H1 (cell line): ENCODE data around the gene TEKT3.

Source experiments
- BRCA1 ChIP-seq: IDR thresholded peaks from 2 replicates; pipeline ENCODE4 v1.6.1; 2012; ENCODE audit warnings: low read depth, low read length, improper control_type of control experiment
- CBX5 ChIP-seq: fragments of 300-800, 300-1000 bp; sonication (generic); IDR thresholded peaks from 2 replicates; pipeline ENCODE4 v1.7.1; 2016; ENCODE audit warnings: antibody characterized with exemption, low read length, low read depth
- CHD1 ChIP-seq: IDR thresholded peaks from 2 replicates; pipeline ENCODE4 v1.6.1; 2012; ENCODE audit warnings: low read depth, low read length, improper control_type of control experiment
- CREB1 ChIP-seq: IDR thresholded peaks from 2 replicates; pipeline ENCODE4 v1.6.1; 2012; ENCODE audit warnings: inconsistent platforms
- E2F6 ChIP-seq: IDR thresholded peaks from 2 replicates; pipeline ENCODE4 v1.6.1; 2012; ENCODE audit warnings: inconsistent platforms
- EP300 ChIP-seq, 2 experiments: IDR thresholded peaks; 1 replicate in 1 of 2; 2 replicates in 1 of 2; pipeline ENCODE4 v1.6.1; 2011 to 2012; ENCODE audit warnings: low read depth in 2 of 2, low read length in 2 of 2, mild to moderate bottlenecking in 2 of 2, borderline replicate concordance in 1 of 2, inconsistent platforms in 1 of 2, moderate library complexity in 1 of 2
- PHF8 ChIP-seq: fragments of 200-600 bp; sonication (generic); conservative IDR thresholded peaks from 2 replicates; pipeline ENCODE4 v1.7.1; 2012; ENCODE audit warnings: low read depth, mild to moderate bottlenecking, inconsistent platforms, low read length, moderate library complexity
- POLR2A ChIP-seq, 2 experiments: IDR thresholded peaks; 1 replicate in 1 of 2; 2 replicates in 1 of 2; pipeline ENCODE4 v1.6.1; 2011; ENCODE audit warnings: low read depth in 2 of 2, low read length in 2 of 2, mild to moderate bottlenecking in 2 of 2; ENCODE audit errors: control extremely low read depth in 1 of 2
- RAD21 ChIP-seq, 2 experiments: IDR thresholded peaks in 1 of 2; conservative IDR thresholded peaks in 1 of 2; 2 replicates each; pipeline ENCODE4 v1.6.1; 2011; ENCODE audit warnings: low read depth in 2 of 2, low read length in 2 of 2, improper control_type of control experiment in 1 of 2, inconsistent platforms in 1 of 2, mild to moderate bottlenecking in 1 of 2, moderate library complexity in 1 of 2
- TF ChIP-seq, protein P1 (sequence below): IDR thresholded peaks from 2 replicates; pipeline ENCODE4 v1.6.1; 2011; ENCODE audit warnings: low read length, improper control_type of control experiment
- TF ChIP-seq, protein P2 (sequence below), 3 experiments: IDR thresholded peaks; 1 replicate in 2 of 3; 2 replicates in 1 of 3; pipeline versions ENCODE4 v1.5.1 to v1.6.1; 2011; ENCODE audit warnings: low read length in 3 of 3, mild to moderate bottlenecking in 3 of 3, inconsistent platforms in 2 of 3, low read depth in 1 of 3, moderate library complexity in 1 of 3; ENCODE audit not compliant: insufficient read depth in 1 of 3; ENCODE audit errors: control extremely low read depth in 1 of 3

DNA sequence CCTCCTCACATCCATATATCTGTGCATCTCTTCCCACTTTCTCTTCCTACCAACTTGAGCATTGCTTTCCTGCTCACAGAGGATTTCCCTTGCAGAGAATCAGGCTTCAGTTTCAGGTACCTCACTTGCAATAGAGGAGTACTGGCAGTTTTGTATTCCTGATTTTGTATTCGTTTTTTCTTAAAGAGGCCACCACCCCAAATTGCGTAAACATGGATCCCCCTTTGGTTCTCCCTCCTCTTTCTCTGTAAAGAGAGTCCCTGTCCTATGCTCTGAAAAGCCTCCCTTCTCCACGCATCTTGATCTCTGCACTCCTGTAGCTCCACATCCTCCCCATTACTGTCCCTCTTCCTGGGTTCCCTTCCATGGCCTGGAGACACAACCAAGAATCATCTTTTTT lies 32.2 kb downstream of the TEKT3 start:
- TF ChIP-seq, protein P1, sequence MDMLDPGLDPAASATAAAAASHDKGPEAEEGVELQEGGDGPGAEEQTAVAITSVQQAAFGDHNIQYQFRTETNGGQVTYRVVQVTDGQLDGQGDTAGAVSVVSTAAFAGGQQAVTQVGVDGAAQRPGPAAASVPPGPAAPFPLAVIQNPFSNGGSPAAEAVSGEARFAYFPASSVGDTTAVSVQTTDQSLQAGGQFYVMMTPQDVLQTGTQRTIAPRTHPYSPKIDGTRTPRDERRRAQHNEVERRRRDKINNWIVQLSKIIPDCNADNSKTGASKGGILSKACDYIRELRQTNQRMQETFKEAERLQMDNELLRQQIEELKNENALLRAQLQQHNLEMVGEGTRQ, result no peak
- TF ChIP-seq PHF8 (no peak), POLR2A (IDR thresholded peaks at IDR 0.05; ENCODE audit: control extremely low read depth in 1 of 2, low read depth in 2 of 2, low read length in 2 of 2) (no peak), E2F6 (no peak), RAD21 (IDR thresholded peaks at IDR 0.05 in 1 of 2, conservative IDR thresholded peaks at IDR 0.05 in 1 of 2; ENCODE audit: low read depth in 2 of 2, low read length in 2 of 2) (no peak), CREB1 (no peak), CBX5 (no peak), CHD1 (no peak), BRCA1 (no peak), EP300 (IDR thresholded peaks at IDR 0.05; ENCODE audit: borderline replicate concordance in 1 of 2, low read depth in 2 of 2, low read length in 2 of 2) (no peak)
- TF ChIP-seq, protein P2, sequence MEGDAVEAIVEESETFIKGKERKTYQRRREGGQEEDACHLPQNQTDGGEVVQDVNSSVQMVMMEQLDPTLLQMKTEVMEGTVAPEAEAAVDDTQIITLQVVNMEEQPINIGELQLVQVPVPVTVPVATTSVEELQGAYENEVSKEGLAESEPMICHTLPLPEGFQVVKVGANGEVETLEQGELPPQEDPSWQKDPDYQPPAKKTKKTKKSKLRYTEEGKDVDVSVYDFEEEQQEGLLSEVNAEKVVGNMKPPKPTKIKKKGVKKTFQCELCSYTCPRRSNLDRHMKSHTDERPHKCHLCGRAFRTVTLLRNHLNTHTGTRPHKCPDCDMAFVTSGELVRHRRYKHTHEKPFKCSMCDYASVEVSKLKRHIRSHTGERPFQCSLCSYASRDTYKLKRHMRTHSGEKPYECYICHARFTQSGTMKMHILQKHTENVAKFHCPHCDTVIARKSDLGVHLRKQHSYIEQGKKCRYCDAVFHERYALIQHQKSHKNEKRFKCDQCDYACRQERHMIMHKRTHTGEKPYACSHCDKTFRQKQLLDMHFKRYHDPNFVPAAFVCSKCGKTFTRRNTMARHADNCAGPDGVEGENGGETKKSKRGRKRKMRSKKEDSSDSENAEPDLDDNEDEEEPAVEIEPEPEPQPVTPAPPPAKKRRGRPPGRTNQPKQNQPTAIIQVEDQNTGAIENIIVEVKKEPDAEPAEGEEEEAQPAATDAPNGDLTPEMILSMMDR (IDR thresholded peaks at IDR 0.05; ENCODE audit: control extremely low read depth in 1 of 3, insufficient read depth in 1 of 3, low read depth in 1 of 3, low read length in 3 of 3), result no peak
